ENCODE measurements around the gene KLHDC8B.
A peak's percentile ranks its signal among the peaks of the same experiment; 100 is the strongest.
"Not testable (repeated sequence)": the region's sequence is repeated elsewhere in the genome, so short reads cannot be mapped to it uniquely, and the experiment has no call there.

Gene KLHDC8B

DNA sequence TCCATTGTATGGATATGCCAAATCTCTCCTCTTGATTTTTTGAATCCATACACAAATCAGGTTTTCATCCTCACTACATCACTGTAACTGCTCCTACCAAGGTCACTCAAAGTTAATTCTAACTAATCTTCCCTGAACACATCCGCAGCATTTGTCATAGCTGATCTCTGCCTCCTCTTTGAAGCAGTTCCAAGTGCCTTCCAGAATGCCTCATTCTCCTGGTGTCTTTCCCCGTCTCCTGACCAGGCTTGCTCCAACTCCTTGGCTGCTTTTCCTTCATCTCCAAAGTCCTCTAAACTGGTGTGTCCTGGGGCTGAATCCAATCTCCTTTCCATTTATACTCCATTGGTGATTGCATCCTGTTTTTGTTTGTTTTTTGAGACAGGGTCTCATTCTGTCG lies 26.8 kb downstream of the KLHDC8B start:
- DNase-seq: no peak

DNA sequence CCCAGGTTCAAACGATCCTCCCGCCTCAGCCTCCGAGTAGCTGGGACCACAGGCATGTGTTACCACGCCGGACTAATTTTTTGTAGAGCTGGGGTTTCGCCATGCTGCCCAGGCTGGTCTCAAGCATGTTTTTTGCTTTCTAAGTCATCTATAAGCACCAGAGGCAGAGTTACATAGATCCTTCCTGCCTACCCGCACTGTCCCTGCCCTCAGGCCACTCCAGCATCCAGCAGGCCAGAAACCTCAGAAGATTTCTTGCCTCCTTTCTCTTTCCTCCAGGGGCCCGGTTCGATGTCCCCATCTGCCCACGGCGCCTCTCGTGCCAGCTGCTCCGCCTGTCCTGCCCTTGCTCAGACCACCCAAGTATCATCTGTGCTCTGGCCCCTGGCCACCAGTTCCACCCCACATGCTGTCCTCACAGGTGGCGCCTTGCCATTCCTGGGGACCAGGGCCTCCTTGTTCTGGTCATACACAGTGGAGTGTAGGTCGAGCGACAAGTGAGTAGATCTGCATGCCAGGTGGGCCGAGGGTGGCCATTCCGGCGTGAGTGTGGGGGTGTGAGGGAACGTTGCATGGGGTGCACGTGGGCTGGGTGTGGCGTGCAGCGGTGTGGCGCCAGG lies 27.3 kb downstream of the KLHDC8B start:
- no peak for DNase-seq

DNA sequence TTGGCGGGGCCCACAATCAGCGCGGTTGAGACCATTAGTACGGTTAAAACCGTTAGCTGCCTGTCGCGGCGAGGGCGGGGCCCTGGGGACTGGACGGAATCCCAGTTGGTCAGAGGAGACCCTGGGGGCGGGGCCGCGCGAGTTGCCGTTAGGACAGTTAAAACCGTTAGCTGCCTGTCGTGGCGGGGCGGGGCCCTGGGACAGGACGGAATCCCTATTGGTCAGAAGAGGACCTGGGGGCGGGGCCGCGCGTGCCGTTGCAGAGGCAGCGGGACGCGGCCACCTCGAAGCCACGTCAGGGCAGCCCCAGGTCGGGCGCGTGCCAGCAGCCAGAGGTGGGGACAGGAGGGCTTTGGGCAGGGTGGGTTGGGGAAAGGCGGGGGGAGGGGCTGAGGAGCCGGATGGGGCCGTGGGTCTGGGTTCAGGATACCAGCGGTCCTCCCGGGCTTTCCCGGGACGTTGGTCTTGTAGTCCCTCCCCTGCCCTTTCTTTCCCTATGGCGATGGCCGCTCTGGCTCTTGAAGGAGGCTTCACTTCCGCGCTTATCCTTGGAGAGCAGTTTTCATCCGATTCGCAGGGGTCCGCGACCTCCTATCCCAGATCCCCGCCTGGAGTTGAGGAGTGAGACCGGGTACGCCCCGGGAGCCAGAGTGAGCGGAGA lies 28.0 kb downstream of the KLHDC8B start:
- peak; percentile 19 for DNase-seq

DNA sequence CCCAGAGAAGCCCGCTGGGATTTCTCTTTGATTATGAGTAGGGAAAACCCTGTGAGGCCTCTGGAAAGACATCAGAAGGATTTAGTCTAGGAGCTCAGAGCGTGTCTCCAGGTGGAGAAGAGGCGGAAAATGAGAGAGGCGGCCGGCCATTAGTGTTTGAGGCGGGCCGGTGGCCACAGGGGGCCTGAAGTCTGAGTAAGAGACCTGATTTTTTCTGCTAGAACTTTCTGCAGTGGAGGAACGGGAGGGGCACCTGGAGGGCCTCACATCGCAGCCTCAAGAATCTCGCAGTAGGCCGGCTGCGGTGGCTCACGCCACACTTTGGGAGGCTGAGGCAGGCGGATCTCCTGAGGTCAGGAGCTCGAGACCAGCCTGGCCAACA lies 28.5 kb downstream of the KLHDC8B start:
- DNase-seq: no peak

DNA sequence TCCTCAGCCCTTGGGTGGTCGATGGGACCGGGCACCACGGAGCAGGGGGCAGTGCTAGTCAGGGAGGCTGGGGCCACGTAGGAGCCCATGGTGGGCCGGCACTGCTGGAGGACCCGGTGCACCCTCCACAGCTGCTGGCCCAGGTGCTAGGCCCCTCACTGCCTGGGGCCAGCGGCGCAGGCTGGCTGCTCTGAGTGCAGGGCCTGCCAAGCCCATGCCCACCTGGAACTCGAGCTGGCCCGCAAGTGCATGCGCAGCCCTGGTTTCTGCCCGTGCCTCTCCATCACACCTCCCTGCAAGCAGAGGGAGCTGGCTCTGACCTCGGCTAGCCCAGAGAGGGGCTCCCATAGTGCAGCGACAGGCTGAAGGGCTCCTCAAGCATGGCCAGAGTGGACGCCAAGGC lies 42.1 kb downstream of the KLHDC8B start:
- DNase-seq: no peak

DNA sequence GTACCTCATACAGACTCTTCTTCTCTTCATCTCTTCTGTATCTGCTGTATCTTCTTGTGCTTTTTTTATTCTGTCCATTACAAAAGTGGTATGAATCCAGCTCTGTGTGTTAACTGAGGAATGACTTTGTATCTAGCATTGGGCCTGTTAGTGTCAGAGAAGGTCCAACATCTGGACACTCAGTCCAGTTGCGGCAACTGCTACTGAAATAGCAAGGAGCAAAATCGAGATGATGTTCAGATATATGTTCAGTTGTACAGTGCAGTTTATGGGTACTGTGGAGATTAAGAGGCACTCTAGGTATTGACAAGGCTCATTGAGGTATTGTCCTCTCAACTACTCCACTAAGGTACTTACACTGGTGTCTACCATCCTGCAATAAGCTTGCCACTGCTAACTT lies 42.6 kb downstream of the KLHDC8B start:
- DNase-seq: no peak

DNA sequence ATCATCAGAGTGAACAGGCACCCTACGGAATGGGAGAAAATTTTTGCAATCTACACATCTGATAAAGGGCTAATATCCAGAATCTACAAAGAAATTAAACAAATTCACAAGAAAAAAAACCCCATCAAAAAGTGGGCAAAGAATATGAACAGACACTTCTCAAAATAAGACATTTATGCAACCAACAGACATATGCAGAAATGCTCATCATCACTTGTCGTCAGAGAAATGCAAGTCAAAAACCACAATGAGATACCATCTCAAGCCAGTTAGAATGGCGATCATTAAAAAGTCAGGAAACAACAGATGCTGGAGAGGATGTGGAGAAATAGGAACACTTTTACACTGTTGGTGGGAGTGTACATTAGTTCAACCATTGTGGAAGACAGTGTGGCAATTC lies 45.3 kb downstream of the KLHDC8B start:
- not testable (repeated sequence) for DNase-seq

DNA sequence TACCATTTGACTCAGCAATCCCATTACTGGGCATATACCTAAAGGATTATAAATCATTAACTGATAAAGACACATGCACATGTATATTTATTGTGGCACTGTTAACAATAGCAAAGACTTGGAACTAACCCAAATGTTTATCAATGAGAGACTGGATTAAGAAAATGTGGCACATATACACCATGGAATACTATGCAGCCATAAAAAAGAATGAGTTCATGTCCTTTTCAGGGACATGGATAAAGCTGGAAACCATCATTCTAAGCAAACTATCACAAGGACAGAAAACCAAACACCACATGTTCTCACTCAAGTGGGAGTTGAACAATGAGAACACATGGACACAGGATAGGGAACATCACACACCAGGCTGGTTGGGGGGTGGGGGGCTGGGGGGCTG lies 45.7 kb downstream of the KLHDC8B start:
- not testable (repeated sequence) for DNase-seq

DNA sequence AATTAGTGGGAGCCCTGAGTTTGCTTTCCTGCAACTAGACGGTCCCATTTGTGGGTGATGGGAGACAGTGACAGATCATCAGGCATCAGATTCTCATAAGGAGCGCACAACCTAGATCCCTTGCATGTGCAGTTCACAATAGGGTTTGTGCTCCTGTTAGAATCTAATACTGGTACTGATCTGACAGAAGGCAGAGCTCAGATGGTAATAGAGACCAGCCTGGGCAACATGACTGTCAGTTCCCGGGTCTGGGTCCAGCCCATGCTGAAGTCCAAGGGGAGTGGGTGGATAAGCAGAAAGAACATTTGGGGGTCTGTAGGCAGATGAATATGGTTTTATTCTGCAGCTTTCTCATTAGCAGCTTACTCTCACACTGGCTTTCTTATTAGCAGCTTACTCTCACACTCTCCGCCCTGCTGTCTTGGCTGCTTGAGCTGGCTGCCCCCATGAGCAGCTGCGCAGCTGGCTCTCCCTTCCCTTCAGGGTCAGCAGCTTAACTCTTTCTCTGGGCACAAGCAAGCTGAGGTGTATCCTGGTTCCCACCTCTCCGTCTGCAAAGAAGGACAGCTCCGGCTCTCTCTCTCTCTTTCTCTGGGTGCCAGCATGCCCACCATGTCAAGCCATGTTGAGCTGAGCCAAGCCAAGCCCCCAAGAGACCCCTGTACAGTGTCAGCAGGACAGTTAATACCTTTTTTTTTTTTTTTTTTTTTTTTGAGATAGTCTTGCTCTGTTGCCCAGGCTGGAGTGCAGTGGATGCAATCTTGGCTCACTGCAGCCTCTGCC lies 46.5 kb downstream of the KLHDC8B start:
- DNase-seq: no peak

DNA sequence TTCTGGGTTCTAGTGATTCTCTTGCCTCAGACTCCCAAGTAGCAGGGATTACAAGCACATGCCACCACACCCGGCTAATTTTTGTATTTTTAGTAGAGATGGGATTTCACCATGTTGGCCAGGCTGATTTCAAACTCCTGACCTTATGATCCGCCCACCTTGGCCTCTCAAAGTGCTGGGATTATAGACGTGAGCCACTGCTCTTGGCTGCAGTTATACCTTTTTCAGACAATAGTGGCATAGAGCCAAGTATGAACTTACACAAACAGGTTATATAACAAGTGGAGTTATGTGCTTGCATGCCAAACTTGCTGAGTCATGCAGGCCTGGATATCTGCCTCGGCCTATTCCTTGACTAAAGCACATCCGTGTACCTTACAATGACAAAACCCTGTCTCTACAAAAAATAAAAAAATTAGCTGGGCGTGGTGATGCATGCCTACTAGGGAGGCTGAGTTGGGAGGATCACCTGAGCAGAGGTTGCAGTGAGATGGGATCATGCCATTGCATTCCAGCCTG lies 47.1 kb downstream of the KLHDC8B start:
- DNase-seq: not testable (repeated sequence)

DNA sequence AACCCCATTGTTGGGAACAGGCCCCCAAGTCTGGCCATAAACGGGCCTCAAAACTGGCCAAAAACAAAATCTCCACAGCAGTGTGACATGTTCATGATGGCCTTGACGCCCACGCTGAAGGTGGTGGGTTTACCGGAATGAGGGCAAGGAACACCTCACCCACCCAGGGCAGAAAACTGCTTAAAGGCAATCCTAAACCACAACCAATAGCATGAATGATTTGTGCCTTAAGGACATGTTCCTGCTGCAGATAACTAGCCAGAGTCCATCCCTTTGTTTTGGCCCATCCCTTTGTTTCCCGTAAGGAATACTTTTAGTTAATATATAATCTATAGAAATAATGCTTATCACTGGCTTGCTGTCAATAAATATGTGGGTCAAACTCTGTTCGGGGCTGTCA lies 47.7 kb downstream of the KLHDC8B start:
- no peak for DNase-seq

DNA sequence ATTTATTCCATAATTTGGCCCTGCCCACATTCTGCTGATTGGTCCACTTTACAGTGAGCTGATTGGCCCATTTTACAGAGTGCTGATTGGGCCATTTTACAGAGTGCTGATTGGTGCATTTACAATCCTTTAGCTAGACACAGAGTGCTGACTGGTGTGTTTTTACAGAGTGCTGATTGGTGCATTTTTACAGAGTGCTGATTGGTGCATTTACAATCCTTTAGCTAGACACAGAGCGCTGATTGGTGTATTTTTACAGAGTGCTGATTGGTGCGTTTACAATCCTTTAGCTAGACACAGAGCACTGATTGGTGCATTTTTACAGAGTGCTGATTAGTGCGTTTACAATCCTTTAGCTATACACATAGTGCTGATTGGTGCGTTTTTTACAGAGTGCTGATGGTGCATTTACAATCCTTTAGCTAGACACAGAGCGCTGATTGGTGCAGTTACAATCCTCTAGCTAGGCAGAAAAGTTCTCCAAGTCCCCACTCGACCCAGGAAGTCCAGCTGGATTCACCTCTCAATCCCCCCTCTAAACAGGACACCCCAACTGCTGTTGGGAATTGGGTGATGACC lies 49.7 kb downstream of the KLHDC8B start:
- not testable (repeated sequence) for DNase-seq

DNA sequence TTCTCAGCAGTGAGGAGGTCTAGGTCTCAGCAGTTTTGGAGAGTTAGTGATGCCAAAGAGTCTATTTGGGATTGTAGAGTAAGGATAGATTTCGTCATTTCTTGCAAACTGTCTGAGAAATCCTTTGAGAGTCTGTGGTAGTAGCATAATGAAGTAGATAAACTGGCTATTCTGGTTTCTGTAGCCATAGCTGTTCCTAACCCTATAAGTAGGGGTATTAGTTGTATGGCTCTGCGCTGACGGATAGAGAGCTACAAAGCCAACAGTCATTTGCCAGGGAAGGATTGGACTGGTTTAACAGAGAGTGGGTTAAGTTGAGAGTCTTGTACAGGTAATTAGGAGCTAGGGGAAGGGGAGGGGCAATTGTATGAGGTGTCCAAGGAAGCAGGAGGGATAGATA lies 50.6 kb downstream of the KLHDC8B start:
- no peak for DNase-seq
